ENCODE measurements around the gene MED26. TPM values are rescaled to one million over a fixed set of nuclear protein-coding genes. Genes with fewer than 3 reads are reported as not detected.
A peak's percentile ranks its signal among the peaks of the same experiment; 100 is the strongest.

MED26 gene
- total and polyA plus RNA-seq, 9 of the 15 experiments (the other 6 are each of a cell fraction or from before 2014, with no cell fraction given): 0.71 to 15.1 (median 6.2) TPM

DNA sequence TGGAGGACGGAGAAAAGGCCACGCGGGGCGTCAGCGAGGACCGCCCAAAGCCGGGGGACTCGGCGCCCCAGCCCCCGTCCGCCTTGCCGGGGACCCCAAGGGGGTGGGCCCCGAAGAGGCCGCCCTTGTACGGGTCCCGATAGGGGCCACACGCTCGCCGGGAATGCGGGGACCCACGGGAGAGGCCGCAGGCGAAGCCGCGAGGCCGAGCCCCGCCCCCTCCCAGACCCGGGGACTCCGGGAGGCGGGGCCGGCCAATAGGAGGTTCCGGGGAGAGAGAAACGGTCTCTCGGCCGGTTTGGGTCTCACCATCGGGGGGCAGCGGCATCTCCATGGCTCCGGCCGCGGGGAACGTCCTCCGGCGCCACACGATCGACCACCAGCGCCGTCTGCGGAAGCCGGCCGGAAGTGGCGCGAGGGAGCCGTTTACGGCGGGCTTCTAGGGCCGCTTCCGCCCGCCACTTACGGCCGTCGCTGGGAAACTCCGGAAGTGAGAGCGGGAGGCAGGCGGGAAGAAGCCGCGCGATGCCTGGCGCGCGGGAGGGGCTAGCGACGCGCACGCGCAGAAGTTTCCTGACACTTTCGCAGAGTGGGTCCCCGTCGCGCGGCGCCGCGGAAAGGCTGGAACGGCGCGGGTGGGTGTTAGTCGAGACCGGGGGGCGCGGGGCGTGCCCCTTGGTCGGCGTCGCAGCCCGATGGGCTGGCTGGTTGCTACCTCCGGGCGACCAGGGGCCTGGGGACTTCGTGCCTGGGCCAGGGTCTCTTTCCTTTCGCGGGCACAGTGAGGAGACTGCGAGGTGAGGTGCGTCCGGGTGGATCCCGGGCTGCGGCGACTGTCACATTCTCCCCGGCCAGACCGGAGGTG is 85.7 kb downstream of the MED26 start, which contains the start of gene CHERP (continued):
- TF ChIP-seq MTA1 (IDR thresholded peaks at IDR 0.05; ENCODE audit: borderline replicate concordance) (no peak), ZNF561 (CRISPR knock-in tag; conservative IDR thresholded peaks at IDR 0.05) (no peak), NFIC (IDR thresholded peaks at IDR 0.05) (peak; percentile 31; the same call in 1 of the 2 replicates), DPF2 (IDR thresholded peaks at IDR 0.05) (no peak), ILF3 (IDR thresholded peaks at IDR 0.05; ENCODE audit: borderline replicate concordance) (no peak), KLF13 (tag; IDR thresholded peaks at IDR 0.05; ENCODE audit: borderline replicate concordance, low read depth) (peak; percentile 80; the same call in 1 of the 2 replicates), L3MBTL2 (IDR thresholded peaks at IDR 0.05) (peak; percentile 88), ZNF347 (CRISPR knock-in tag; IDR thresholded peaks at IDR 0.05; ENCODE audit: low read depth) (no peak), JUND (IDR thresholded peaks at IDR 0.05; ENCODE audit: borderline replicate concordance, low read depth, low read length) (peak; percentile 33; the same call in 1 of the 2 replicates), JUND (tag; IDR thresholded peaks at IDR 0.05; ENCODE audit: borderline replicate concordance, low read depth, low read length) (no peak; the same call in 2 of the 3 replicates), HNRNPH1 (optimal IDR thresholded peaks at IDR 0.05; ENCODE audit: low read depth, low read length) (no peak), CBX1 (IDR thresholded peaks at IDR 0.05; ENCODE audit: low read depth) (peak; percentile 18; the same call in 1 of the 2 replicates), NRF1 (conservative IDR thresholded peaks at IDR 0.05 in 1 of 2, IDR thresholded peaks at IDR 0.05 in 1 of 2) (peak; percentile 94 to 95), KLF1 (tag; IDR thresholded peaks at IDR 0.05) (peak; percentile 79), NCOA6 (IDR thresholded peaks at IDR 0.05) (no peak), SOX6 (IDR thresholded peaks at IDR 0.05) (peak; percentile 30; the same call in 1 of the 2 replicates), MCM5 (IDR thresholded peaks at IDR 0.05; ENCODE audit: low read depth) (no peak), RBBP5 (IDR thresholded peaks at IDR 0.05; ENCODE audit: borderline replicate concordance, insufficient read depth, low read length, poor library complexity, severe bottlenecking) (peak; percentile 91), CREB1 (IDR thresholded peaks at IDR 0.05) (peak; percentile 54), CREB1 (CRISPR knock-in tag; IDR thresholded peaks at IDR 0.05) (0 out of 2 replicates have a peak, but pooled peaks have one; percentile 60), POLR2G (IDR thresholded peaks at IDR 0.05; ENCODE audit: low read depth, low read length) (peak; percentile 94), MEIS2 (IDR thresholded peaks at IDR 0.05; ENCODE audit: partially characterized antibody) (peak; percentile 62), SIN3B (IDR thresholded peaks at IDR 0.05; ENCODE audit: low read depth) (peak; percentile 76; the same call in 1 of the 2 replicates), NFIX (CRISPR knock-in tag; IDR thresholded peaks at IDR 0.05; ENCODE audit: low read depth) (no peak), SNAPC5 (CRISPR knock-in tag; IDR thresholded peaks at IDR 0.05) (no peak), SMARCA4 (IDR thresholded peaks at IDR 0.05) (no peak), BDP1 (IDR thresholded peaks at IDR 0.05; ENCODE audit: insufficient read depth, insufficient read length) (no peak), GTF2E2 (tag; IDR thresholded peaks at IDR 0.05) (peak; percentile 74)
- TF ChIP-seq, protein P1, sequence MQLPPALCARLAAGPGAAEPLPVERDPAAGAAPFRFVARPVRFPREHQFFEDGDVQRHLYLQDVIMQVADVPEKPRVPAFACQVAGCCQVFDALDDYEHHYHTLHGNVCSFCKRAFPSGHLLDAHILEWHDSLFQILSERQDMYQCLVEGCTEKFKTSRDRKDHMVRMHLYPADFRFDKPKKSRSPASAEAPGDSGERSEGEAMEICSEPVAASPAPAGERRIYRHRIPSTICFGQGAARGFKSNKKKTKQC (CRISPR knock-in tag; IDR thresholded peaks at IDR 0.05): peak; percentile 31
- TF ChIP-seq, protein P2, sequence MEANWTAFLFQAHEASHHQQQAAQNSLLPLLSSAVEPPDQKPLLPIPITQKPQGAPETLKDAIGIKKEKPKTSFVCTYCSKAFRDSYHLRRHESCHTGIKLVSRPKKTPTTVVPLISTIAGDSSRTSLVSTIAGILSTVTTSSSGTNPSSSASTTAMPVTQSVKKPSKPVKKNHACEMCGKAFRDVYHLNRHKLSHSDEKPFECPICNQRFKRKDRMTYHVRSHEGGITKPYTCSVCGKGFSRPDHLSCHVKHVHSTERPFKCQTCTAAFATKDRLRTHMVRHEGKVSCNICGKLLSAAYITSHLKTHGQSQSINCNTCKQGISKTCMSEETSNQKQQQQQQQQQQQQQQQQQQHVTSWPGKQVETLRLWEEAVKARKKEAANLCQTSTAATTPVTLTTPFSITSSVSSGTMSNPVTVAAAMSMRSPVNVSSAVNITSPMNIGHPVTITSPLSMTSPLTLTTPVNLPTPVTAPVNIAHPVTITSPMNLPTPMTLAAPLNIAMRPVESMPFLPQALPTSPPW (CRISPR knock-in tag; IDR thresholded peaks at IDR 0.05): peak; percentile 79

Measured in K562 (cell line).